Retinal pigment epithelial cell (primary cell): ENCODE measurements around the gene PEG3.
A peak's percentile ranks its signal among the peaks of the same experiment; 100 is the strongest.
"Not testable (repeated sequence)": the region's sequence is repeated elsewhere in the genome, so short reads cannot be mapped to it uniquely, and the experiment has no call there.

Source experiments
- DNase-seq: peaks from one replicate; pipeline ENCODE4 v3.0.0-alpha.2; 2010; ENCODE audit warnings: low read depth
- H3K4me3 ChIP-seq: 2 replicates; pipeline ENCODE4 v1.5.1; 2011; ENCODE audit warnings: mild to moderate bottlenecking, low read length, control low read depth, moderate library complexity
- CTCF ChIP-seq: conservative IDR thresholded peaks from 2 replicates; pipeline ENCODE4 v1.5.1; 2011; ENCODE audit warnings: low read depth, low read length, control low read depth, inconsistent platforms

Gene PEG3

GRCh38 chr19:56858026-56858425 lies 17.5 kb upstream of the PEG3 start:
- no peak for TF ChIP-seq CTCF
- no peak overlapping the region for H3K4me3 ChIP-seq
- no peak for DNase-seq

GRCh38 chr19:56856822-56857221 lies 16.3 kb upstream of the PEG3 start:
- TF ChIP-seq CTCF = no peak
- no peak overlapping the region for H3K4me3 ChIP-seq
- no peak for DNase-seq

- not testable (repeated sequence) for DNase-seq, H3K4me3 ChIP-seq
Measured at GRCh38 chr19:56852361-56852760, 11.8 kb upstream of the PEG3 start.

GRCh38 chr19:56848166-56848565 lies 7.6 kb upstream of the PEG3 start:
- TF ChIP-seq CTCF = no peak
- no peak for DNase-seq
- no peak overlapping the region for H3K4me3 ChIP-seq

GRCh38 chr19:56842412-56842811 lies 1.9 kb upstream of the PEG3 start:
- no peak for DNase-seq
- no peak overlapping the region for H3K4me3 ChIP-seq
- TF ChIP-seq CTCF = no peak

GRCh38 chr19:56841193-56841543 lies 642 bp upstream of the PEG3 start:
- DNase-seq = no peak
- no peak overlapping the region for H3K4me3 ChIP-seq
- TF ChIP-seq CTCF = no peak

- DNase-seq = peak; percentile 62
- peak overlapping the region; percentile 15 for H3K4me3 ChIP-seq
- no peak for TF ChIP-seq CTCF
Measured at GRCh38 chr19:56839652-56840450, 675 bp downstream of the PEG3 start.
